ENCODE measurements around the gene PEPD. TPM values are rescaled to one million over a fixed set of nuclear protein-coding genes. Genes with fewer than 3 reads are reported as not detected.

The PEPD gene
- total RNA-seq, 1 experiment from 2014 or later = 18.3 TPM

- Mint-ChIP-seq H3K9me3 (ENCODE audit: unreplicated experiment) (no peaks in the 10 kb centered on the region), H3K36me3 (ENCODE audit: insufficient read depth, unreplicated experiment) (no peaks in the 10 kb centered on the region), H3K4me1 (ENCODE audit: insufficient read depth, unreplicated experiment) (no peaks in the 10 kb centered on the region), H3K4me3 (ENCODE audit: unreplicated experiment) (no peak overlapping the region), H3K27ac (ENCODE audit: low read depth, unreplicated experiment) (no peak overlapping the region), H3K27me3 (ENCODE audit: insufficient read depth, unreplicated experiment) (no peaks in the 10 kb centered on the region)
- no peak for TF ChIP-seq CTCF (IDR thresholded peaks at IDR 0.05; ENCODE audit: unreplicated experiment)
- intact Hi-C loops (cut with micrococcal nuclease) = no loop called here
- no TSS peak for BruUV-seq (replicated peaks)
- CTCF ChIA-PET = interaction anchor here (0.6 kb wide), 1 partner anchor 9 kb away, joined by 3 read pairs; no protein-coding TSS in a partner anchor
- no peak for DNase-seq (ENCODE audit: unreplicated experiment)
- POLR2A ChIA-PET = no interaction called here
Measured at GRCh38 chr19:33458807-33459206, 62.8 kb downstream of the PEPD start.

GRCh38 chr19:33458171-33458633 lies 63.4 kb downstream of the PEPD start:
- no peaks in the 10 kb centered on the region for H3K27me3 Mint-ChIP-seq (ENCODE audit: insufficient read depth, unreplicated experiment)
- CTCF ChIA-PET = interaction anchor here (0.7 kb wide), 1 partner anchor 223 kb away, joined by 4 read pairs; no protein-coding TSS in a partner anchor
- H3K36me3 Mint-ChIP-seq (ENCODE audit: insufficient read depth, unreplicated experiment) = no peaks in the 10 kb centered on the region
- POLR2A ChIA-PET = no interaction called here
- BruUV-seq (replicated peaks) = no TSS peak
- no peak for TF ChIP-seq CTCF (IDR thresholded peaks at IDR 0.05; ENCODE audit: unreplicated experiment)
- H3K4me1 Mint-ChIP-seq (ENCODE audit: insufficient read depth, unreplicated experiment) = no peaks in the 10 kb centered on the region
- no peaks in the 10 kb centered on the region for H3K9me3 Mint-ChIP-seq (ENCODE audit: unreplicated experiment)
- no peak overlapping the region for H3K27ac Mint-ChIP-seq (ENCODE audit: low read depth, unreplicated experiment)
- intact Hi-C loops (cut with micrococcal nuclease) = no loop called here
- H3K4me3 Mint-ChIP-seq (ENCODE audit: unreplicated experiment) = no peak overlapping the region
- DNase-seq (ENCODE audit: unreplicated experiment) = no peak

GRCh38 chr19:33456845-33457220 lies 64.8 kb downstream of the PEPD start:
- Mint-ChIP-seq H3K36me3 (ENCODE audit: insufficient read depth, unreplicated experiment) (no peaks in the 10 kb centered on the region), H3K4me1 (ENCODE audit: insufficient read depth, unreplicated experiment) (no peaks in the 10 kb centered on the region), H3K27ac (ENCODE audit: low read depth, unreplicated experiment) (no peak overlapping the region), H3K9me3 (ENCODE audit: unreplicated experiment) (no peaks in the 10 kb centered on the region), H3K4me3 (ENCODE audit: unreplicated experiment) (no peak overlapping the region), H3K27me3 (ENCODE audit: insufficient read depth, unreplicated experiment) (no peaks in the 10 kb centered on the region)
- no TSS peak for BruUV-seq (replicated peaks)
- intact Hi-C loops (cut with micrococcal nuclease) = no loop called here
- ChIA-PET POLR2A (no interaction called here), CTCF (interaction anchor here (0.6 to 2.5 kb wide), 3 partner anchors 24 to 41 kb away, joined by 4 to 10 read pairs (median 4); no protein-coding TSS in a partner anchor)
- TF ChIP-seq CTCF (IDR thresholded peaks at IDR 0.05; ENCODE audit: unreplicated experiment) = no peak
- no peak for DNase-seq (ENCODE audit: unreplicated experiment)

GRCh38 chr19:33456076-33456844 lies 65.3 kb downstream of the PEPD start:
- Mint-ChIP-seq H3K9me3 (ENCODE audit: unreplicated experiment) (no peaks in the 10 kb centered on the region), H3K36me3 (ENCODE audit: insufficient read depth, unreplicated experiment) (no peaks in the 10 kb centered on the region), H3K4me1 (ENCODE audit: insufficient read depth, unreplicated experiment) (no peaks in the 10 kb centered on the region), H3K4me3 (ENCODE audit: unreplicated experiment) (no peak overlapping the region), H3K27ac (ENCODE audit: low read depth, unreplicated experiment) (no peak overlapping the region), H3K27me3 (ENCODE audit: insufficient read depth, unreplicated experiment) (no peaks in the 10 kb centered on the region)
- TF ChIP-seq CTCF (IDR thresholded peaks at IDR 0.05; ENCODE audit: unreplicated experiment) = no peak
- no peak for DNase-seq (ENCODE audit: unreplicated experiment)
- POLR2A ChIA-PET = no interaction called here
- CTCF ChIA-PET = interaction anchor here (0.6 to 2.5 kb wide), 2 partner anchors 25 to 40 kb away, joined by 4 to 10 read pairs; no protein-coding TSS in a partner anchor
- intact Hi-C loops (cut with micrococcal nuclease) = no loop called here
- no TSS peak for BruUV-seq (replicated peaks)

All from MCF 10A (cell line).